ENCODE results near the gene ZNF423.
"Not testable (repeated sequence)": the region's sequence is repeated elsewhere in the genome, so short reads cannot be mapped to it uniquely, and the experiment has no call there.

ZNF423 gene

DNA sequence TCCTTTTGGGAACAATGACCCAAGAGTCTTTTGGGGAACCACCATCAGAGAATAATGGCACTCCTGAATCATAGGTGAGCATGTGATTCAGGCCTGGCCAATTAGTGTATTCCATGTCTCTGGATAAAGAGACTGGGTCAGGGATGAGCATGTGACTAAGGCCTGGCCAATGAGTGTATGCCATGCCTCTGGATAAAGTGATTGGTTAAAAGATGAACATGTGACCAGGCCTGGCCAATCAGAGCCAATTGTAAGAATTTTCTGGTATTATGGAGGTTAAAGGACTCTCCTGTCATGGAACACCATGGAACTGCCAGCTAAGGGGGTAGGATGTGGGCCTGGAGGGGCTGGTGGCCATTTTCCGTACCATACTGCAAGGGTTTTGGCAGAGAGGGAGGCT is 288.0 kb downstream of the ZNF423 start:
- DNase-seq = no peak

DNA sequence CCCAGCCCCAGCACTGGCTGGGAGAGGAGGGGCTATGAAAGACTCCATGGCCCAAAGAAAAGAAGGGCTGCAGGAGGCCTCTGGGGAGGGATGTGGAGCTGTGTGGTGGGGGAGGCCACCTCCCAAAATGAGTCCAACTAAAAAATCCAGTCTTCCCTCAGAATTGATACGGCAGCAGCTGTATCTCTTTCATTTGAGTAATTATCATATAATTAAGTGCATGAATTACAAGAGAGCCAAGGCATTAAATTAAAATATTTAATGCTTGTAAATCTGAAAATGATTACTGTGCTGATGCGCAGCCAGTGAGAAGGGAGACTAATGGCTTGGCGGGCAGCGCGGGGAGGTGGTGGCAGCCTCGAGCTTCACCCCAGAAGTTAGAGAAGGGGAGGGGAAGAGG is 289.5 kb downstream of the ZNF423 start:
- no peak for DNase-seq

- no peak for DNase-seq
These were observed 291.2 kb downstream of the ZNF423 start for GRCh38 chr16:49564496-49565229.

DNA sequence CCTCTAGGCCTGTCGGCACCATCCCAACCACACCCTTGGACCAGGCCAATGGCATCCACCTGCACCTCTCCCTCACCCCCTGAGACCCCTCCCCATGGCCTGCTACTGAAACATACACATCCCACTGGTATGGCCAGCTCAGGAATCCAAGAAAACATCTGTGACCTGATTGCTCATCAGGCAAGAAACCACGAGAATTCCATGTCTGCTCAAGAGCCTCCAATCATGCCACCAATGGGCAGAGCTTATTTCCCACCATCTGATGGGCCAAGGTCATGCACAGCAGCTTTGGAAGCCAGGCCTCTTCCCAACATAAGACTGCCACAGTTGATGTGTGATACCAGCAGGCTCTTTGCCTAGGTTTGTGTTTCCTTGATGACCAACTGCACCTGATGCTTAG is 292.2 kb downstream of the ZNF423 start:
- DNase-seq = no peak

- not testable (repeated sequence) for DNase-seq
These were observed 293.0 kb downstream of the ZNF423 start for GRCh38 chr16:49562894-49563293.

- no peak for DNase-seq
These were observed 293.7 kb downstream of the ZNF423 start for GRCh38 chr16:49562228-49562627.

GRCh38 chr16:49560004-49560830 is 295.7 kb downstream of the ZNF423 start:
- DNase-seq = no peak

- DNase-seq = no peak
These were observed 296.7 kb downstream of the ZNF423 start for GRCh38 chr16:49559242-49559641.

GRCh38 chr16:49558451-49558850 is 297.5 kb downstream of the ZNF423 start:
- DNase-seq = no peak

DNA sequence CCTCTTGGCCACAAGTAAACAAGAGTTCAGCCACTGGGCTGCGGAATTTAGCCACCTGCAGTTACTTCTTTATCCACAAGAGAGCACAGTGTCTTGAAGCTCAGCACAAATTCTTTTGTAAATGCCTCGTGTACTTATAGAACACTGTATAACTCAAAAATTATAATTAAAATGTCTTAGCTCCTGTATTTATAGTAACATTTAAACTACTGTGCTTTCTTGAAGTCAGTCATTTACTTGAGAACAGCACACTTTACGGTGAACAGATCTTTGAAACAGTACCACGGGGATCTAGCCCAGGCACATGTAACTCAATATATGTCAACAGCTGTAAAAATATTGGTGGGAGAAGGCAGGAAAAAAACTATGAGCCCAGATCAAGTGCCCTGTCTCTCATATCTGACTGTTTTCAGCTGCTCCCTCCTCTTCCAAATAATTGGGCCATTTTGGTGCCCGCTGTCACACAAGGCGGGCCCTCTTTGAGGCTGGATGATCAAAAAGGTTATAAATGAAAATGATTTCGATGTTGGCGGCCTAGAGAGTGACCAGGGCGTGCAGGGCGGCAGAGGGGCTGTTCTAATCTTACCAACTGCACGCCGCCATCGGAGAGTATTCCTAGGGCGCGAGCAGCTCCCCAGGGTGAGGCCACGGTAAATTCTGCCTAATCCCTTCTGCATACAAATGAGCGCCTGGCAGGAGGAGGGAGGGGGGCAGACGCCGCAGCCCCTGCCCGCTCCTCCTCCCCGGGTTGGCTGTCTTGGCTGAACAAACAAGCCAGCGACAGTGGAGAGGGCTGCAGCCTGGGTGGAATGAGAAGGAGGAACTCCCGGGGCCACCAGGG is 299.1 kb downstream of the ZNF423 start:
- DNase-seq = no peak

- DNase-seq = no peak
These were observed 299.7 kb downstream of the ZNF423 start for GRCh38 chr16:49556249-49556605.

DNA sequence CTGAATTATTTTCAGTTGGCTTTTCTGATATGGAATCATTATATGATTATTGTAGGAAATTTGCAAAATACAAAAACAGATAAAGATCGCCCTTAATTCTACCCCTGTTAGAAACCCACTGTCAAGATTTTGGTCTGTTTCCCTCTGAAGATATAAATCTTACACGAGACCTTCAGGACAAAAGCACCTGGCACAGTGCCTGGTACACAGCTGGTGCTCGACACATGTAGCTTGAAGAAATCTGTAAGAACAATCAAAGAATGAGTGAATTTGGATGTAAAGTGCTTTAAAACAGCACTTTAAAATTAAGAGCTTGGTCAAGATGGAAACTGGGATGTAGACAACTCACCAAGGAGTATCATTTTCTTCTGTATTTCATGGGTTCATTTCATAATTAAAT is 301.2 kb downstream of the ZNF423 start:
- no peak for DNase-seq

- no peak for DNase-seq
These were observed 303.5 kb downstream of the ZNF423 start for GRCh38 chr16:49552313-49552928.

DNA sequence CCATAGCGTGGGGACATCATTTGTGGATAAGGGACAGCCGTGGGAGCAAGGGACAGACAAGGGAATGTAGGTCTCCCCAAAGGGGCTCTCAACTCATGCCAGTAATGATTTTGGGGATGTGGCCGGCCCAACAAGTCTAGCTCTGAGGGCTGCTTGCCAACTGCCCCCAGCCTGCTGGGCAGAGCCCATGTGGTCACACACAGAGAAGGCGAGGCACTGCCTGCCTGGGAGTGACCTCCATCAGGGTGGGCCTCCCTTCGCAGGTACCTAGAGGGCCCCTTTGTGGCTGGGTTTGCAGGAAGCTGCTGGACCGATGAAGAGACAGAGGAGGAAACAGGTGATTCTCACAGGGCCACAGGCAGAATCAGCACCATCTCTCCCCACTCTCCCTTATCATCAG is 305.2 kb downstream of the ZNF423 start:
- no peak for DNase-seq

- DNase-seq = no peak
These were observed 305.8 kb downstream of the ZNF423 start for GRCh38 chr16:49550140-49550539.

DNA sequence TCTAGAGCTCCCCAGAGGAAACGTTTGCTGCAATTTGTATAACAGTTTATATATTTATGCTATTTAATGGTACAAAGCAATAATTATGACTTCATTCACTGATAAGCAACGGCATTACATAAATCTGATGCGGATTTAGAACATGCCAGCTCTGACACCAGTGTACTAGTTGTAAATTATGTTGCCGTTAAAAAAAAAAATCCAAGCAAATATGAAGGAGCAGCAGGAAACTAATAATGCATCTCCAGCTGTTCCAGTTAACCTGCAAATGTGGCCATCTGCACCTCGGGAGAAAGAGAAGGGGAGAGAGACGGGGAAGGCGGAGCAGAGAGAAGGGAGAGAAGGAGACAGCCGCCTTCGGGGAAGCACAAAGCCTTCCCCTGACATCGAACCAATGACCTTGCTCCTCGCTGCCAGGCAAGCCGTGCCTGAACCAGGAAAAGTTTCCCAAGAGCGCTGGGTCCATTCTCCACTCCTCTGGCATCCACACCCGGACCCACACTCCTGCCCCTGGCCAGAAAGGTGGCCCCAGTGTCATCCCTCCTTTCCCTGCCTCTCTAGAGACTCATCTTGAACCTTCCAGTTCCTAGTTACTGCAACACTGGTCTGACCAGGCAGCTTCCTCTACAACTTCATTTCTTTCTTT is 307.5 kb downstream of the ZNF423 start:
- no peak for DNase-seq

GRCh38 chr16:49547448-49547847 is 308.5 kb downstream of the ZNF423 start:
- DNase-seq = no peak

DNA sequence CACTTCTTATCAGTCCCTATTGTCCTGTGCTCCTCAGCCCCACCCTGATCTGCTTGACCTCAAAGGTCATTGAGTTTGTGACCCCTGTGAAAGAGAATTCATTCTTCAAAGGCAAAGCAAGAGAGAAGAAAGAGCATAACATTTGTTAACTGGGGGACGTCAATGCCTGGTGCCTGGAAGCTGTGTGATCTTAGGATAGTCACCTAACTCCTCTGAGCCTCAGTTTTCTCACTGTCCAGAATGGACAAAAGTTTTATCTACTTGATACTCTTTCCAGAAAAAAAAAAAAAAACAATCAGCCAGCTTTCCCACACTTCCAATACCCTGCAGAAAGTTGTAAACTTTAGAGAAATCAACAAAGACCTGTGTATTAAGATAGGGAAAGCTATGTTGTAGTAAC is 309.2 kb downstream of the ZNF423 start:
- DNase-seq = no peak

DNA sequence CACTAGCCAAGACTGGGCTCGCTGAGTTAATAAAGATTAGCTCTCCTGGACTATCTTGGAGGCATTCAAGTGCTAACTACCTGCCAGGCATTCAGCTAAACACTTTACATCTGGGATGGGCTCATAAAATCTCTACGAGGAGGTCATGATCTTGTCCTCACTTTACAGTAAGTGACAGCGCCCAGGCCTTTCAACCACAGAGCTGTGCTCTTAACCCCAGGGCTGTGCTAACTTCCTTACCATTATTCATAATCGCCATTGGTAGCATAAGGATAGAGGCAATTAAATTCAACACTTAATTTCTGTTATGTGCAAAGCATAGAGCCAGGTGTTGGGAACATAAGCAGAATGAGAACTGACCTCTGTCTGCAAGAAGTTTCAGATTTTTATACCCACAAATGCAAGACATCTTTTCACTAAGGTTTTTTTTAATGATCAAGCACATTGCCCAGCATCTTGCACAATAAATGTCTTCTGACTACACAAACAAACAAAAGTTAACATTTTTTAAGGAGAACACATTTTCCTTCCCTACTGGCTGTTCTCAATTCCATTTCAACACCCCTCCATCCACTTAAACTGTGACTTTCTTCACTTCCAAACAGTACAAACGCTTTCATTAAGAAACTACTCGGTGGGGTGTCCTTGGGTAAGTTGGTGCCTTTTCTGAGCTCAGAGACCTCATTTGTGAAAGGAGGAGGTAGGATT is 310.0 kb downstream of the ZNF423 start:
- no peak for DNase-seq

- no peak for DNase-seq
These were observed 310.7 kb downstream of the ZNF423 start for GRCh38 chr16:49545243-49545642.

DNA sequence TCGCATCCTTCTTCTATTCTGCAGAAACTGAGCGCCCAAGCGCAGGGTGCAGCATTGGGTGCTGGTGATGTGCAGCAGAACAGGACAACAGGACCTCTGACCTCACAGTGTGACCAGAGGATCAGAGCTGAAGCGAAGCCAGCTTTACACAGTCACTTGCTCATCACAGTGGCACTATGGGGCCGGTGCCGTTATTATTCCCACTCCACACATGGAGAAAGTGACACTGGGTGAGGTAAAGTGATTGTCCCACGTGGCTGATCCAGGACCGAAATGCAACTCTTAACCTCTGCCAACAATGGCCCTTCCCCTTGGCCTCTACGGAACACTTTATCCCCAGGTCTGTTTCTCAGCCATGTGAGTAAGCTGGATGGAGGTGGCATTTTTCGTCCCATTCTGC is 311.1 kb downstream of the ZNF423 start:
- no peak for DNase-seq

GRCh38 chr16:49543631-49543946 is 312.3 kb downstream of the ZNF423 start:
- no peak for DNase-seq
